ENCODE measurements around the gene GEN1.

The GEN1 gene

GRCh38 chr2:17798338-17798737 lies 44.4 kb downstream of the GEN1 start:
- no peak overlapping the region for H3K4me3 ChIP-seq (ENCODE audit: low read depth, low read length)
- H3K27me3 ChIP-seq (ENCODE audit: insufficient read depth, low read length) = peaks cover 55% of the 10 kb centered on the region
- no peaks in the 10 kb centered on the region for H3K36me3 ChIP-seq (ENCODE audit: insufficient read depth, low read length)
- no peaks in the 10 kb centered on the region for H3K79me2 ChIP-seq (ENCODE audit: control insufficient read depth, insufficient read depth, low read length, unreplicated experiment)
- no peak overlapping the region for H2AFZ ChIP-seq (ENCODE audit: low read length, unreplicated experiment)
- H3K4me1 ChIP-seq (ENCODE audit: control insufficient read depth, insufficient read depth, low read length, unreplicated experiment) = no peaks in the 10 kb centered on the region
- H3K27ac ChIP-seq (ENCODE audit: low read depth, low read length) = no peak overlapping the region

GRCh38 chr2:17799301-17800120 lies 45.6 kb downstream of the GEN1 start:
- H3K79me2 ChIP-seq (ENCODE audit: control insufficient read depth, insufficient read depth, low read length, unreplicated experiment) = no peaks in the 10 kb centered on the region
- no peak overlapping the region for H3K4me3 ChIP-seq (ENCODE audit: low read depth, low read length)
- no peaks in the 10 kb centered on the region for H3K36me3 ChIP-seq (ENCODE audit: insufficient read depth, low read length)
- H3K4me1 ChIP-seq (ENCODE audit: control insufficient read depth, insufficient read depth, low read length, unreplicated experiment) = no peaks in the 10 kb centered on the region
- peaks cover 64% of the 10 kb centered on the region for H3K27me3 ChIP-seq (ENCODE audit: insufficient read depth, low read length)
- no peak overlapping the region for H2AFZ ChIP-seq (ENCODE audit: low read length, unreplicated experiment)
- no peak overlapping the region for H3K27ac ChIP-seq (ENCODE audit: low read depth, low read length)

GRCh38 chr2:17800219-17800618 lies 46.3 kb downstream of the GEN1 start:
- Histone ChIP-seq H2AFZ (ENCODE audit: low read length, unreplicated experiment) (no peak overlapping the region), H3K36me3 (ENCODE audit: insufficient read depth, low read length) (no peaks in the 10 kb centered on the region), H3K27ac (ENCODE audit: low read depth, low read length) (no peak overlapping the region), H3K4me1 (ENCODE audit: control insufficient read depth, insufficient read depth, low read length, unreplicated experiment) (no peaks in the 10 kb centered on the region), H3K4me3 (ENCODE audit: low read depth, low read length) (no peak overlapping the region), H3K79me2 (ENCODE audit: control insufficient read depth, insufficient read depth, low read length, unreplicated experiment) (no peaks in the 10 kb centered on the region), H3K27me3 (ENCODE audit: insufficient read depth, low read length) (peaks cover 64% of the 10 kb centered on the region)

- no peak overlapping the region for H3K4me3 ChIP-seq (ENCODE audit: low read depth, low read length)
- no peak overlapping the region for H3K27ac ChIP-seq (ENCODE audit: low read depth, low read length)
- H3K36me3 ChIP-seq (ENCODE audit: insufficient read depth, low read length) = no peaks in the 10 kb centered on the region
- H3K79me2 ChIP-seq (ENCODE audit: control insufficient read depth, insufficient read depth, low read length, unreplicated experiment) = no peaks in the 10 kb centered on the region
- H3K27me3 ChIP-seq (ENCODE audit: insufficient read depth, low read length) = peaks cover 64% of the 10 kb centered on the region
- H2AFZ ChIP-seq (ENCODE audit: low read length, unreplicated experiment) = no peak overlapping the region
- H3K4me1 ChIP-seq (ENCODE audit: control insufficient read depth, insufficient read depth, low read length, unreplicated experiment) = no peaks in the 10 kb centered on the region
These were observed 46.9 kb downstream of the GEN1 start for GRCh38 chr2:17800693-17801458.

GRCh38 chr2:17803497-17803896 lies 49.6 kb downstream of the GEN1 start:
- Histone ChIP-seq H3K4me3 (ENCODE audit: low read depth, low read length) (no peak overlapping the region), H3K4me1 (ENCODE audit: control insufficient read depth, insufficient read depth, low read length, unreplicated experiment) (no peaks in the 10 kb centered on the region), H3K27ac (ENCODE audit: low read depth, low read length) (no peak overlapping the region), H3K79me2 (ENCODE audit: control insufficient read depth, insufficient read depth, low read length, unreplicated experiment) (no peaks in the 10 kb centered on the region), H3K27me3 (ENCODE audit: insufficient read depth, low read length) (peaks cover 71% of the 10 kb centered on the region), H3K36me3 (ENCODE audit: insufficient read depth, low read length) (no peaks in the 10 kb centered on the region), H2AFZ (ENCODE audit: low read length, unreplicated experiment) (no peak overlapping the region)

- Histone ChIP-seq H3K4me1 (ENCODE audit: control insufficient read depth, insufficient read depth, low read length, unreplicated experiment) (no peaks in the 10 kb centered on the region), H3K4me3 (ENCODE audit: low read depth, low read length) (no peak overlapping the region), H3K27me3 (ENCODE audit: insufficient read depth, low read length) (peaks cover 68% of the 10 kb centered on the region), H3K27ac (ENCODE audit: low read depth, low read length) (no peak overlapping the region), H3K36me3 (ENCODE audit: insufficient read depth, low read length) (no peaks in the 10 kb centered on the region), H3K79me2 (ENCODE audit: control insufficient read depth, insufficient read depth, low read length, unreplicated experiment) (no peaks in the 10 kb centered on the region), H2AFZ (ENCODE audit: low read length, unreplicated experiment) (no peak overlapping the region)
These were observed 50.4 kb downstream of the GEN1 start for GRCh38 chr2:17804358-17804757.

GRCh38 chr2:17805166-17805565 lies 51.2 kb downstream of the GEN1 start:
- H3K36me3 ChIP-seq (ENCODE audit: insufficient read depth, low read length) = no peaks in the 10 kb centered on the region
- H3K27me3 ChIP-seq (ENCODE audit: insufficient read depth, low read length) = peaks cover 68% of the 10 kb centered on the region
- no peaks in the 10 kb centered on the region for H3K4me1 ChIP-seq (ENCODE audit: control insufficient read depth, insufficient read depth, low read length, unreplicated experiment)
- no peaks in the 10 kb centered on the region for H3K79me2 ChIP-seq (ENCODE audit: control insufficient read depth, insufficient read depth, low read length, unreplicated experiment)
- no peak overlapping the region for H3K4me3 ChIP-seq (ENCODE audit: low read depth, low read length)
- H2AFZ ChIP-seq (ENCODE audit: low read length, unreplicated experiment) = no peak overlapping the region
- no peak overlapping the region for H3K27ac ChIP-seq (ENCODE audit: low read depth, low read length)

GRCh38 chr2:17805717-17806363 lies 51.9 kb downstream of the GEN1 start:
- Histone ChIP-seq H3K4me3 (ENCODE audit: low read depth, low read length) (no peak overlapping the region), H3K4me1 (ENCODE audit: control insufficient read depth, insufficient read depth, low read length, unreplicated experiment) (no peaks in the 10 kb centered on the region), H3K36me3 (ENCODE audit: insufficient read depth, low read length) (no peaks in the 10 kb centered on the region), H3K27me3 (ENCODE audit: insufficient read depth, low read length) (peaks cover 68% of the 10 kb centered on the region), H2AFZ (ENCODE audit: low read length, unreplicated experiment) (no peak overlapping the region), H3K27ac (ENCODE audit: low read depth, low read length) (no peak overlapping the region), H3K79me2 (ENCODE audit: control insufficient read depth, insufficient read depth, low read length, unreplicated experiment) (no peaks in the 10 kb centered on the region)

- H3K36me3 ChIP-seq (ENCODE audit: insufficient read depth, low read length) = no peaks in the 10 kb centered on the region
- no peak overlapping the region for H2AFZ ChIP-seq (ENCODE audit: low read length, unreplicated experiment)
- peaks cover 45% of the 10 kb centered on the region for H3K27me3 ChIP-seq (ENCODE audit: insufficient read depth, low read length)
- H3K4me3 ChIP-seq (ENCODE audit: low read depth, low read length) = no peak overlapping the region
- H3K27ac ChIP-seq (ENCODE audit: low read depth, low read length) = no peak overlapping the region
- H3K4me1 ChIP-seq (ENCODE audit: control insufficient read depth, insufficient read depth, low read length, unreplicated experiment) = peaks cover 3% of the 10 kb centered on the region
- H3K79me2 ChIP-seq (ENCODE audit: control insufficient read depth, insufficient read depth, low read length, unreplicated experiment) = no peaks in the 10 kb centered on the region
These were observed 59.2 kb downstream of the GEN1 start for GRCh38 chr2:17813010-17813741.

- Histone ChIP-seq H2AFZ (ENCODE audit: low read length, unreplicated experiment) (no peak overlapping the region), H3K4me1 (ENCODE audit: control insufficient read depth, insufficient read depth, low read length, unreplicated experiment) (peaks cover 3% of the 10 kb centered on the region), H3K27ac (ENCODE audit: low read depth, low read length) (no peak overlapping the region), H3K79me2 (ENCODE audit: control insufficient read depth, insufficient read depth, low read length, unreplicated experiment) (no peaks in the 10 kb centered on the region), H3K4me3 (ENCODE audit: low read depth, low read length) (no peak overlapping the region), H3K36me3 (ENCODE audit: insufficient read depth, low read length) (no peaks in the 10 kb centered on the region), H3K27me3 (ENCODE audit: insufficient read depth, low read length) (peaks cover 41% of the 10 kb centered on the region)
These were observed 60.0 kb downstream of the GEN1 start for GRCh38 chr2:17813742-17814473.

Measured in ACC112 (cell line).